OCI-LY3 (cell line): ENCODE measurements around the gene ITGA4.

Source experiments
- CTCF ChIP-seq: fragments of 200-600, 300-600 bp; sonication (generic); IDR thresholded peaks from 2 replicates; pipeline ENCODE4 v1.5.1; 2014; ENCODE audit warnings: antibody characterized with exemption, low read length, low read depth
- EZH2phosphoT487 ChIP-seq: fragments of 200-600 bp; shearing (Covaris generic); IDR thresholded peaks from 2 replicates; pipeline ENCODE4 v1.6.1; 2018; ENCODE audit warnings: antibody characterized with exemption, mixed run types, low read depth

- TF ChIP-seq CTCF (no peak), EZH2phosphoT487 (no peak)
These were observed 66.6 kb downstream of the ITGA4 start for GRCh38 chr2:181523756-181524155.
